HG02571 (cell line): Measurements from ENCODE around the gene SAFB.

ENCODE experiments used
- ATAC-seq: cut with Tn5 transposase; IDR thresholded peaks from one replicate; pipeline ENCODE4 v1.9.1; 2021; ENCODE audit warnings: mild to moderate bottlenecking, moderate library complexity; ENCODE audit not compliant: unreplicated experiment

The SAFB gene

DNA sequence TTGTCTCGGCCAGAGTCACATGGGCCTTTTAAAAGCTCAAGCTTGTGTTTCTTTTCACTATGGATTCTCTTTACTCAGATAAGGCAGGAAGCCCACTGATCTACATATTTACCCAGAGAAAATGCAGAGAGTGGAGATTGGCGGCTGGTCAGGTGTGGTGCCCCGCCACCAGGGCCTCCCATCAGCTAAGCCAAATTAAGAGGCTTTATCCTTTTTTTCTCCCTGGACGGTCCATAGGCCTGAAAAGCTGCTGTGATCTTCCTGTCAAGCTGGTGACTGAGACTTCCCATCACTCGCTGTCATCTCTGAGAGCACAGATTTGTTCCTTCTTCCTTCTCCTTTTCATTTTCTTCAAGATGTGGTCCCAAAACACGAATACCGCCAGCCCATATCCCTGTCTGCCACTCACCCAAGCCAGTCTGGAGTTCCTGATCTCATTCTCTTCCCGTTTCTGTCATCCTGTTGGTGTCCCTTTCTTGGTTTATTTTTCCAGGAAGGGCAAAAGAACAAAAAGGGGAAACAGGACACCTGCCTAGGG lies 1.9 kb downstream of the SAFB start:
- ATAC-seq = no peak

- ATAC-seq = no peak
Measured at GRCh38 chr19:5625641-5626040, 2.8 kb downstream of the SAFB start.

DNA sequence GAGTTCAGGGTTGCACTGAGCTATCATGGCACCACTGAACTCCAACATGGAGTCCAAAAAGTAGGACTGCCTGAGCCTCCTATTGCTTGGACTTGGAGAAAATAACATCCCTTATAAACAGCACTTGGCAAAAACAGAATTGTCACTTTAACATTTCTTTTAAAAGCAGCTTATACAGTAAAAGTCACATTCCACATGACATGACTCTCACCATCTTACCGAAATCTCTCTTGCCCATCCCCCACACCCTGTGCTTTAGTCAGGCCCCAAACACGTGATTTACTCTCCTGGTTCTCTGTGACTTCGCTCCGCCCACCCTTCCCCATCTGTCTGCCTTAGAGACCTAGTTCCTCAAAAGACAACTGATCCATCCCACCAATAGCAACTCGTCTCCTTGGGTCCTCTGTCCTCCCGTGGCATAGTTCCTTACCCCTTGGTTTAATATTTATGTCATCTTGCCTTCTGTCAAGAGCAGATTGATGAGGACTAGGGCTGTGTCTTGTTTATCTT lies 4.6 kb downstream of the SAFB start:
- no peak for ATAC-seq

- ATAC-seq = no peak
Measured at GRCh38 chr19:5628461-5628860, 5.6 kb downstream of the SAFB start.

- ATAC-seq = no peak
Measured at GRCh38 chr19:5628919-5629481, 6.1 kb downstream of the SAFB start.

- no peak for ATAC-seq
Measured at GRCh38 chr19:5631567-5632240, 8.8 kb downstream of the SAFB start.

DNA sequence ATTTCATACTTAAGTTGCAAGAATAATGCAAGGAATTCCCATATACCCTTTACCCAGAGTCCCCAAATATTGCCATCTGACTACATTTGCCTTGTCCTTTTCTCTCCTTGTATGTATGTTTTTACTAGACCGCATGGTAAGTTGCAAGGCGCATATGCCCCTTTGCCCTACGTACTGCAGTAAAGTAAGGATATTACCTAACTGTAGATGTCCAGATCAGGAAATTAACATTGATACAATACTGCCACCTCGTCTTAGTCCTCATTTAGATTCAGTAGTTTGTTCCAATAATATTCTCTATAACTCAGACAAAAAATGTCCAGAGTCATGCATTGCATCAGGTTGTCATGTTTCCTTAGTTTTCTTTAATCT lies 9.3 kb downstream of the SAFB start:
- ATAC-seq = no peak

DNA sequence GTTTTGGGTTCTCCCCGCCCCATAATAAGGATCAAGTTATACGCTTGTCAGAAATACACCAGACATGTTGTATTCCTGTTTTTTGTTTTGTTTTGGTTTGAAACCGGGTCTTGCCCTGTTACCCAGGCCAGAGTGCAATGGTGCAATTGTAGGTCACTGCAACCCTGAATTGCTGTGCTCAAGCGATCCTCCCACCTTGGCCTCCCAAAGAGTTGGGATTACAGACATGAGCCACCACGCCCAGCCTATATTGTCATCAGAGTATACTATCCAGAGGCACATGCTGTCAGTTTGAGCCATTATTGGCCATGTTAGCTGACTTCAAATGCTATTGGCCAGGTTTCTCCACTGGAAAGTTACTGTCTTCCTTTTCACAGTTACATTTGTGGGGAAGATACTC lies 9.8 kb downstream of the SAFB start:
- ATAC-seq = no peak

- no peak for ATAC-seq
Measured at GRCh38 chr19:5635427-5635826, 12.5 kb downstream of the SAFB start.

GRCh38 chr19:5637971-5638370 lies 15.1 kb downstream of the SAFB start:
- ATAC-seq = no peak

DNA sequence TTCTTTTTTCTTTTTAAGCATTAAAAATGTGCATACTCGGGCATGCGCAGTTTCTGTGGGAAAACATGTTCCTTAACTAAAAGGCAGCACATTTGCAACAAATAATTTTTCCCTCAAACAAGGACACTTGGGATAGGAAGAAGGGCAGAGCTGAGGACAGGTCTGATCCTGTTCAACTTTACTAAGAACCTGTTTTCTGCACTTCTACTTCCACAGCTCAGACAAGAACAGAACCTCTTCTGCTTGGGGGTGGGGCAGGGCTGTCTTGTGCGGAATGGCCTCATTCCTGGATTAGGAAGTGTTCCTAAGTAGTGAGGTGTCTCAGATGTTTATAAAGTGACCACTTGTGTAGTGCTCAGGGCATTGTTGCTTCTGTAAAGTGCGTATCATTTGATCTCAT lies 18.3 kb downstream of the SAFB start:
- ATAC-seq = no peak

DNA sequence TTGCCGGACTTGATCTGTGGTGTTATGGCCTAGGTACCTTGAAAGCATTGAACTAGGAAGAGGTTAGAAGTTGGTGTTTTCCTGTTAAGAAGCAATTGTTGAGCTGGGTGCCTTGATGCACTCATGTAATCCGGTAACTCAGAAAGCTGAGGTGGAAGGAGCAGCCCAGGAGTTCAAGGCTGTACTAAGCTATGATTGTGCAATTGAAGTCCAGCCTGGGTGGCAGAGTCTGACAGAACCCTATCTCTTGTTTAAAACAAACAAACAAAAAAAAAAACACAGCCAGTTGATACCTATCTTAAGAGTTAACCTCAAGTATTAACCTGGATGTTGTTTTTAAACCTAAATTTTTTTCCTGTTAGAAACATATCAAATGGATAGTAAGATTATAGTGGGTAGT lies 19.3 kb downstream of the SAFB start:
- no peak for ATAC-seq

GRCh38 chr19:5643060-5643459 lies 20.2 kb downstream of the SAFB start:
- ATAC-seq = no peak

GRCh38 chr19:5644037-5644436 lies 21.2 kb downstream of the SAFB start:
- no peak for ATAC-seq

DNA sequence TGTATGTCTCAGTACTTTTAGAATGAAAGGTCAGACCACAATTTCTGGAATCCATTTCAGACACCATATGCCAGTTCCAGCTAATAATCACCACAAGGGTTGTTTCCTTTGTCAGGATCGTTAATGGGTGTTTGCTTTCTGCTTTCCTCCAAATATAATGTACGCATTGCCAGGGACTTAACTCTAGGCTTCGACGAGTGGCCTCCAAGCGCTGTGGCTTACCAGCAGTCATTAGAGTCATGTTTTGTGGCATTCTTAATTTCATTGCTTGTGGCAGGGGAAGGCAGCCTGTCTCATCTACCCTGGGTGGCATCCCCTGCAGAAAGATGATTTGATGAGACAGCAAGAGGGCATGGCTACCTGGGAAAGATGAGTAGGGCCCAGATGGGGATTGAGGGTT lies 22.5 kb downstream of the SAFB start:
- no peak for ATAC-seq

DNA sequence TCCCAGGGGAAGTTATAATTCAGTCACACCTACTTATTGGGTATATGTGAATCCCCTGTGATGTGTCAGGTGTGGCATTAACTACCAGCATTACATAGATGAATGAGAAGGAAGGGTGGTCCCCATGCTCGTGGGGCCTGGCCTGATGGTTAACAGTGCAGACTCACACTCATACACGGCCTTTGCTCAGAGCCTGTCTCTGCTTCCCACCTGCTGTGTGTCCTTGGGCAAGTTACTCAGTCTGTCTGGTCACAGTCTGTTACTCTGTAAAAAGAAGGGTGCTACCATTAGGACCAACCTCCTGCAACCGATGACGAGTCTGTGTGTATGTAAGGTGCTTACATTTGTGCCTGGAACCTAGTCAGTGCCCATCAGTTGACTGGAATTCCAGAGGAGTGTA lies 23.8 kb downstream of the SAFB start:
- no peak for ATAC-seq

- no peak for ATAC-seq
Measured at GRCh38 chr19:5648464-5648863, 25.6 kb downstream of the SAFB start.

- ATAC-seq = no peak
Measured at GRCh38 chr19:5651361-5651760, 28.5 kb downstream of the SAFB start.

DNA sequence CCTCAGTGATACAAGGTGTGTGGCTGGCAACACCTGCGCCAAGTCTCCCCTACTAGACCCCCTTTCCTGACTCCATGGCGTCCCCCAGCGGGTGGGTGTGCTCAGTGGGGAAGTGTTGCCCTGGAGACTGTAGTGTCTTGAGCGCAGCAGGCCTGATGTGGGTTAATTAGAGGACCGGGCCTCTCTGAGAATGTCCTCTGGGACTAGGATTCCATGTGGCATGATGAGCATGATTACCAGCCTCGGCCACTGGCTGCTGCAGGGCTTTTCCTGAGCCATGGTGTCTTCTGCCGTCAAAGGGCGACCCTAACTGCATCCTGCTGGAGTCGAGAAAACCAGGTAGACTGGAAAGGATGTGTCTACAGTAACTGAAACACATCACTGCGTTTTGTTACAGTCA lies 29.4 kb downstream of the SAFB start:
- ATAC-seq = no peak

DNA sequence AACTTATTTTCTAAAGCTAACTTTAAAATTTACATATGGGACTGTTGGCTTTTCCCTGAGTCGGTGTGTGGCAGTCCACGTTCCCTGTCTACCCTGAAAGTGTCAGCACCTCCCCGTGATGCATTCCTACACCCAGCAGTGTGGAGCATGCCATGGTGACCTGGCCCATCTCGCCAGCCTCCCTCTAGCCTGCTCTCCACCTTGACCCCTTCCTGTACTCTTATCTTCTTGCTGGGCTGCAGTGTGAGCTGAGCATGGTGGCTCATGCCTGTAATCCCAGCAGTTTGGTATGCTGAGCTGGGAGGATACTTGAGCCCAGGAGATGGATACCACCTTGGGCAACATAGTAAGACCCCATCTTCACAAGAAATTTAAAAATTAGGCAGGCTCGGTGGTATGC lies 32.0 kb downstream of the SAFB start:
- ATAC-seq = no peak

DNA sequence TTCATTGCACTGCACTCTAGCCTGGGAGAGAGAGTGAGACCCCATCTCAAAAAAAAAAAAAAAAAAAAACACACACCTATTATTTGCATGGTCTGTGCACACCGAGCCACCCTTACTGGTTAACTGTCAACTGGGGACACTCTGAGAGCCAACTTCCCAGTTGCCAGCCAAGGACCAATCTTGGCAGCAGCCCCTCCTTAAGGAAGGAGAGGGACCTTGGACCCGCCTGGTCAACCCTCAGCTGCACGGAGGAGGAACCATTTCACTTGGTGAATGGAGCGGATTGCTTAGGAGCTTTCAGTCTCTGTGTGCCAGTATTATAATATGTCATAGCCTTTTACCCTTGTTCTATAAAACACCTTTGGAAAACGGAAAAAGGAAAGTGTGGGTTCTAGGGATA lies 32.5 kb downstream of the SAFB start:
- no peak for ATAC-seq

DNA sequence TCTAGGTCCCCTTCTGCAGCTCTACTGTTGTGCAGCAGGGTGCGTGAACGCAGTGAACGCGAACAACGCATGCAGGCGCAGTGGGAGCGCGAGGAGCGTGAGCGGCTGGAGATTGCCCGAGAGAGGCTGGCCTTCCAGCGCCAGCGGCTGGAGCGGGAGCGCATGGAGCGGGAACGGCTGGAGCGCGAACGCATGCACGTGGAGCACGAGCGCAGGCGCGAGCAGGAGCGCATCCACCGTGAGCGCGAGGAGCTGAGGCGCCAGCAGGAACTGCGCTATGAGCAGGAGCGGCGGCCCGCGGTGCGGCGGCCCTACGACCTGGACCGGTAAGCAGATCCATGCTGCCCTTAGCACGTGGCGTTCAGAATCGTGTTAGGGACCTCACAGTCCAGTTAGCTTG lies 38.6 kb downstream of the SAFB start:
- ATAC-seq = no peak

GRCh38 chr19:5663904-5664303 lies 41.0 kb downstream of the SAFB start:
- ATAC-seq = no peak
